Hepatic stellate cell (primary cell): ENCODE results near the gene GABRR1.

Source experiments
- DNase-seq: peaks from one replicate; pipeline ENCODE4 v3.0.0; 2011; ENCODE audit warnings: low spot score

The GABRR1 gene

GRCh38 chr6:89215391-89215790 lies 1.8 kb downstream of the GABRR1 start:
- no peak for DNase-seq

DNA sequence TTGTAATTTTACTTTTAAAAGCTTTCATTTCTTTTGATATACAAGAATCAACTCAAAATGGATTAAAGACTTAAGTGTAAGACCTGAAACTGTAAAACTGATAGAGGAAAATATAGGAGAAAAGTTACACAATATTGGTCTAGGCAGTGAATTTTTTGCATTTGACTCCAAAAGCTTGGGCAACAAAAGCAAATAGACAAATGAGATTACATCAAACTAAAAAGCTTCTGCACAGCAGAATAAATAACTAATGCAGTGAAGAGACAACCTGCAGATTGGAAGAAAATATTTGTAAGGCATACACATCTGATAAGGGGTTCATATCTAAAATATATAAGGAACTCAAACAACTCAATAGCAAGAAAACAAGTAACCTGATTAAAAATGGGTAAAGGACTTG lies 3.0 kb downstream of the GABRR1 start:
- no peak for DNase-seq

DNA sequence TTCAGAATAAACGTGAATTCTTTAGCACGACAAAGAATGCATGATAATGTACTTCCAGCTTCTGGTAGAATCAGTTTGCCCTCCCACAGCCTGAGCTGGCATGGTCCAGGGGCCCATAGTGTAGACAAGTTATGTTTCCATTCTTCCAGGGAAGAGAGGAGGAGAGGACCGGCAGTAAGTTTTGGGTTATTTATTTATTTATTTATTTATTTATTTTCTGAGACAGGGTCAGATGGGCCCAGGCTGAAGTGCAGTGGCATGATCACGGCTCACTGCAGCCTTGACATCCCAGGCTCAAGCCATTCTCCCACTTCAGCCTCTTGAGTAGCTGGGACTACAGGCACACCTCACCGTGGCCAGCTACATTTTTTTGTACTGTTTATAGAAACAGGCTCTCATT lies 4.7 kb downstream of the GABRR1 start:
- DNase-seq = no peak

DNA sequence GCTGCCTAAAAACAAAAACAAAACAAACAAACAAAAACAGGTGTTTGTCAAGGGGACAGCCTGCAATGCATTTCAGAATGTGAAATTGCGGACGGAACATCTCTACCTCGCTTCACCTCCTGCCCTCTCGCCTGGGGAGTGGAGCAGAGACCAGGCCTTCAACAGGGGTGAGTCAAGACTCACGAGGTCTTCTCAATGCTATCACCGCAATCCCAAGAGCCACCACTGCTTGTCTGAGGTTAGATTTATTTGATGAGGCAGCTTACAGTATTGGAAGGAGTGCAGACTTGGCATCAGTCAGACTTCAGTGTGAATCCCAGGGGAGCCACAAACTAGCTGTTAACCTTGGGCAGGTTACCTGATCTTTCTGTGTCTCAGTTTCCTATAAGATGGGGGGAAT lies 7.7 kb downstream of the GABRR1 start:
- DNase-seq = no peak

GRCh38 chr6:89208551-89208950 lies 8.6 kb downstream of the GABRR1 start:
- DNase-seq = no peak

DNA sequence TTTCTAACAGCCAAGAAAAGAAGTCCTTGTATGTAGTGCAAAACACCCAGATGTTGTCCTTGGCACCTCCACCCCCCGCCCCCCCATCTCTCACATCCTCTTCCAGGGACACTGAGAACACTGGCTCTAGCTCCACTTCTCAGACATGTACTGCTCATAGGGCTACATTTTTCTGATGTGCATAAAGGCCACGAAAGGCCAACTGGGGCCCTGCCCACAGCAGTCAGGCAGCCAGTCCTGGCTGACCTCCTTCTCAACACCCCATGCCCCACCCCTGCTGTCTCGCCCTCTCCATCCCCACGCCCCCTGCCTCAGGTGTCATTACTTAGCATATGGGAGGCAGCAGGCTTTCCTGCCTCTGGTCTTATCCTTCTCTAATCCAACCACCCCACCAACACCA lies 11.3 kb downstream of the GABRR1 start:
- DNase-seq = no peak

DNA sequence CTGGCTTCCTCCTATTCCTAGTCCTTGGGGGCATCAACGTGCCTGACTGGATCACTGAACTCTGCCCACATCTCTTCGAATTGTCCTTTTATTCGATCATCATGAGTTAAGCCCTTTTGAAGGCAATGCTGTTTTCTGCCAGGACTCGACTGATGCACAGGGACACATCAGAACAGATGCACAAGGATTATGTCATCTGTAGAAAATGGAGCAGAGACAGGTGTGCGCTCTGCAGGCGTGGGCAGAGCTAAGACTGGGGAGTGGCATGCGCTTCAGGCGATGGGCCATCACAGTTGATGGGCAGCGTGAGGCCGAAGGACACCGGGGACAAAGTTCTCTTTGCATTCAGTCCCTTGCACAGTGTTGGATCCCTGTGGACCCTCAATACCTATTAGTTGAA lies 13.1 kb downstream of the GABRR1 start:
- DNase-seq = no peak

GRCh38 chr6:89200706-89201215 lies 16.4 kb downstream of the GABRR1 start:
- no peak for DNase-seq

GRCh38 chr6:89199579-89199978 lies 17.6 kb downstream of the GABRR1 start:
- DNase-seq = no peak

DNA sequence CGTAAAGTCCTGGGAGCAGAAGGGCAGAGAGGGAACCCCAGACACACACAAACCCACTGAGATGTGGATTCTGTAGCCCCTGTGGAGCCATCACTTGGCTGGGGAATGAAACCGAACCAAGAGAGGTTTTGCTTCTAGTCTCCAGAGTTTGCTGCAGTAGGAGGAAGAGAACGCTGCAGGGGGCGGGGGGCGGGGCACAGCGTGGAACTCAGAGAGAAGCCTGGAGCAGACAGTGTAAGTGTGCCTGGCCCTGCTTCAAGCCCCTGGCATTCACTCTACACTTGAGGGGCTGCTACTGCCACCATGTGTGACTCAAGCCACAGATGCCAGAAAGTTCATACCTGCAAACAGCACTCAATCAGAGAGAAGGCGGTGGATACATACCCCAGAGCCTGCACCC lies 18.9 kb downstream of the GABRR1 start:
- no peak for DNase-seq

DNA sequence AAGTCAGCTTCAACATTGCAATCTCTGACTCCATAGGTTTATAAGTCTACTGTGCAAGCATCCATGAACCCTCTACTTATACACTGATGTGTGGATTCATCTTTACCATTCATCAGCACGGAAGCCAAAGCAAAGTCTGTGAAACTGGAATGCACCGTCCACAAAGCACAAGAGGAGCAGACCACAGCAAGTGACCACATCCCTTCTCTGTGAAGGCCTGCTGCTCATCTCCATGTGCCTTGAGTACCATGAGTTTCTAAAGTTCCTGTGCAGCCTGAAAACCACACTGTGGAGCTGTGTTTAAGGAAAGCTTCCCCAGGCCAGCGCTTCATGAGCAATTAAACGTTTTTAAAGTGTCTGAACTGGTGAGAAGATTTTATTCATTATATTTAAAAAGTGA lies 20.0 kb downstream of the GABRR1 start:
- DNase-seq = no peak

- DNase-seq = no peak
Measured at GRCh38 chr6:89194559-89194958, 22.6 kb downstream of the GABRR1 start.

DNA sequence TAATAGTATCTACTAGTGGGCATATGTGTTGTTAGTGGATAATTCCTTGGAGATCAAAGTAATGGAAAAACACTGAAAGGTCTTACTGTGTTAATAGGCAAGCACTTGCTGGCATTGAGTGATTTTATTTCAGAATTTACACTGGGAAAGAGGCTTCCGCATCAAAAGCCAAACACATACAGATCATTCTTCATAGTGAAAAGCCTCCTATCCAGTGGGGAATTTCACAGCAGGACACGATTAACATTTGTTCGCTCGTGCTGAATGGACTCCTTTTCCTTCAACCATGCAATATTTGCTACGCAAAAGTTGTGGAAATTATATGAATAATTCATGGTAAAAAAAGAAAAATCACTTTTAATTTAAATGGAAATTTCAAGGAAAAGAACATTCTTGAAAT lies 26.4 kb downstream of the GABRR1 start:
- DNase-seq = no peak

- no peak for DNase-seq
Measured at GRCh38 chr6:89187504-89187903, 29.7 kb downstream of the GABRR1 start.

GRCh38 chr6:89186762-89187161 lies 30.4 kb downstream of the GABRR1 start:
- DNase-seq = no peak

DNA sequence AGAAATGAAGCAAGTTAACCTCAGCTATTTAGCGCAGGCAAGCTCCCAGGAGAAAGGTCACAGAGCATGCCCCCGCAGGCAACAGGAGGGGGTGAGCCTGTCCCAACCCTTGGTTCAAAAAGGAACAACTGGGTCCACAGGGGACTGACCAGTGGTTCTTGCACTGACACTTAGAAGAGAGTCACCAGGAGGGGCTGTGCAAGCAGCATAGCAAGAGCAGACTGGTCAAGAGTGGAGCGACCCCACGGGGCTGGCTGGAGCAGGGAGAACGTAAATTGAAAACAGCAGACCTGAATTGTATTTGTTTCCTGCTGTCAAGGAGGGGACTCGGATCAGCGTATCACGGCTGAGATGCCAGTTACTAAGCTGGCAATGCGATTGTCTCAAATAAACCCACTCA lies 32.8 kb downstream of the GABRR1 start:
- DNase-seq = no peak

DNA sequence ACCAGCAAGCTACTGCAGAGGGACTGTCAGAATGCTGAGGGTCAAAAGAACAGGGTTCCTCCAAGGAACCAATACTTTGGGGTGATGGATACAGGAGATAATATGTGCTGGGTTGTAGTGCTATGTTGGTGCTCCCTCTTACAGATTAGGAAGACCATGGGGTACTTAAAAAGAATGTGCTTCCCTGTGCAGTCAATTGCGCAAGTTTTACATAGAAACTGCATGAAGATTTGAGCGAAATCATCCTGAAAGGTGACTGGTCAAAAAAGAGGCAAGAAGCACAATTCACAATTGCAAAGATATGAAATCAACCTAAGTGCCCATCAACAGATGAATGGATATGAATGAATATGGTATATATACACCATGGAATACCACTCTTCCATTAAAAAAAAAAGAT lies 33.9 kb downstream of the GABRR1 start:
- DNase-seq = no peak

DNA sequence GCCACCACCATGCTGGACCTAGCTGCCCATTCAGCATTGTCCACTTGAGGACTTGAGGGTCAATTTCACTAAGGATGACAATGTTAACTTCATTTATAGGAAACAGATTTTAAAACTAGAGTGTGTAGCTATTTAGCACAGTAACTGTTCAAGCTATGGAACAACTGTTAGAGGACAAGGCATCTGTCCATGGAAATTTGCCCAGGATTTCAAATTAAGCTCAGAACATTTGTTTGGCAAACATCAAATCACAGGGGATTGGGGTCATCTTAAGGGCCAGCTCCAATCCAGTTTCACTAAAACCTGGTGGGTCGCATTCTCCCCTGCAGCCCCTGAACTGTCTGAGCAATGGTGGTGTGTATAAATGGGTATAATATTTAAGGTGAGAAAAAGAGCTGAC lies 36.2 kb downstream of the GABRR1 start:
- no peak for DNase-seq

DNA sequence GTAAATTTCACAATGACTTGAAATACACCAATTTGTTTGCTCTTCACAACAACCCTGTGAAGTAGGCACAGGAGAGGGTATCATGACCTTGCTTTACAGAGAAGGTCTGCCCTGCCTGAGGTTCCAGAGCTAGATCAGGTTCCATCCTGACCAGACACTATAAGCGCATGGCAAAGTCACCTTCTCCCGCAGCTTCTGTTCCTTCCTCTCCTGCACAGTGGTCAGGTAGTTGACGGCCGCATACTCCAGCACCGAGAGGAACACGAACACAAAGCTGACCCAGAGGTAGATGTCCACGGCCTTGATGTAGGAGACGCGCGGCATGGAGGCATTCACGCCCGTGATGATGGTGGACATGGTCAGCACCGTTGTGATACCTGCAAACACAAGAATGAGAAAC lies 37.0 kb downstream of the GABRR1 start:
- DNase-seq = no peak

- no peak for DNase-seq
Measured at GRCh38 chr6:89173634-89174033, 43.5 kb downstream of the GABRR1 start.

DNA sequence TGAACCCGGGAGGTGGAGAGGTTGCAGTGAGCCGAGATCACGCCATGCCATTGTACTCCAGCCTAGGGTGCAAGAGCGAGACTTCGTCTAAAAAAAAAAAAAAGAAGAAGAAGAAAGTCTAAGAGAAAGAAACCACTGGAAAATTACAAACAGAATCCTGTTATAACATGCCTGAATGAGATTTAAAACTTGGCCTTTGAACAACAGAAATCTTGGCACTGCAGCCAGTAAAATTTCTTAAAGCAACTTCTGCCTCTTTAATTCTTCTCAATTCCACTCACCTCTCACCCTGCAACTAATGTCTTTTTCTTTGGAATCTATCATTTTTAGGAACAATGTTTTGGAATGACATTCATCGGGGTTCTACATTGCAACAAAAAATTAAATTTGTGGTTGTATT lies 45.0 kb downstream of the GABRR1 start:
- DNase-seq = no peak

GRCh38 chr6:89162047-89162371 lies 55.1 kb downstream of the GABRR1 start:
- peak; percentile 11 for DNase-seq

DNA sequence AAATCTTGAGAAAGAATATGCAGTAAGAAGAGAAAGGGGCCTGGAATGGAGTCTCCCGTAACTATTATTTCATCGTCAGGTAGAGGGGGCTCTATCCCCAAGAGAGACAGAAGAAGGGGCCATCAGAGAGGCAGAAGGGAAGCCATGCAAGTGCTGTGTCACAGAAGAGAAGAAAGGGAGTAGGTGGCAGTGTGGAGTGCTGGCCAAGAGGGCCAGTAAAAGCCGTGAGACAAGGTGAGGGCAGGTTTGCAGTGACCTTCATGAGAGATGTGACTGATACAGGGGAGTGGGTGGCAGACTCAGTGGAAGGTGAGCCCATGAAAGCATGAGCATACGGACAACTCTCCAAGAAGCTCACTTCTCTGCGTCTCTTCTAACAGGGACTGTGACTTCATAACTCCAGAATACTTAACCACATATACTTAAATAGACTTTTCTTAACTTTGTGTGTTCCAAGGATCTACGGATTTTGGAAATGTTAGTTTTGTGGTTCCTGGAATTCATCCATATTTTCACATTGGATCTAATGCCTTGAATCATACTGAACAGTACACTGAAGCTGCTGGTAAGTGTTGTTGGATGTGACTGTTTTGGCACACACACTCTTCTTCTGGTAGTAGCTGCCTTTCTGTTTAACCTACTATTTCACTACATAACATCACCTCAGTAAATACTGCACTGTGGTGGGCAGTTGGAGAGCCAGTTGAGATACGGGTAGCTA lies 55.7 kb downstream of the GABRR1 start:
- DNase-seq = peak; percentile 11

GRCh38 chr6:89160331-89161092 lies 56.6 kb downstream of the GABRR1 start:
- DNase-seq = no peak
